Stimulated activated CD4-positive, alpha-beta T cell treated with anti-CD3 and anti-CD28 coated beads, Interleukin-4, amount 100 ng/mL, for 24 hours (primary cell): ENCODE measurements around the gene WSB2.
"Not testable (repeated sequence)": the region's sequence is repeated elsewhere in the genome, so short reads cannot be mapped to it uniquely, and the experiment has no call there.

Experiments
- DNase-seq: peaks from one replicate; pipeline ENCODE4 v3.0.0-alpha.2; 2020

Gene WSB2

DNA sequence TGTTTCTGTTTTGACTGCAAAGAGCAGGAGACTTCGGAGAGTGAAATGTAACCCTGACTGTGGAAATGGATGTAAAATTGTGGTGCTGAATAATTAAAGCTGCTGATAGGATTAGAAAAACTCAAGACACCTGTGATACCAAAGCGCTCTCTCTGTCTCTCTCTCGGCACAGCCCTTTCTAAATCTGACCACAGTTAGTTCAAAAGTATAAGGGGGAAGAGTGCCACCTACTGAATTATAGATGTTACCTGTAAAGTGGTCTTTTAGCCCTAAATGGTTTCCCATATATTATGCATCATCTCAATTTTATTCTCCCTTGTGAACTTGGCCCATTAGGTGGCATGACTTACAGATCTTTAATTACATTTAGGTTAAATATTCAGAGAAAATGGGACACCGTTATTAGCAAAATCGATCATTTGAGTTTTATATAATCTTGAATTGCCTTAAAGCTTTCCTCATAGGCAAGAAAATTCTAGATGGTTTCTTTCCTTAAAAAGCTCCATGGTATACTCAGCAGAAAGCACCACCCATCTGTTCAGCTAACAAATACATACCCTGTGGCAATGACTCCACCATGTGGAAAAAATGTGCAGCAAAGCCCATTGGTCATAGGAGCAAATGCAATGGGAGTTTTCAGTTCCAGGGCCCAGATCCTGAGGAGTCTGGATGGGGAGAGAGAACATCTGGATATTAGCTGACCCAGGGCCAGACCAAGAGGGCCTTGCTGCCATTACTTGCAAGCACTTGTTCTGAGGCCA, 26.4 kb downstream of the WSB2 start:
- DNase-seq = no peak

GRCh38 chr12:118033902-118034301, 27.1 kb downstream of the WSB2 start:
- no peak for DNase-seq

DNA sequence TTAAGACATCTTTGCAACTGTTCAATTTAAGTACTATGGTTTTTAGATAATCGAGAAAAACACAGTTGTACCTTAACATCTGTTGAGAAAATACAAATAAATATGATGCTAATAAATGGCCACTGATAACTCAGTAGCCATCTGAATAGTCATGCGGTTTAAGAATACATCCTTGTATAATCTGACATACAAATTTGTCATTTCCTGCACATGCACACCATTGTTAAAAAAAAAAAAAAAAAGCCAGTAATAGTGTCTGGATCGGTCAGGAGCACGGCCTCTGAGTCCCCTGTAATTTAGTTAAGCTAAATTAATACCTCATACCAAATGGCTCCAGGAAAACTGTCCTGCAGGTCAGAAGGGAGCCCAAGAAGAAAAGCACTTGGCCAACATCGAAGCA, 27.7 kb downstream of the WSB2 start:
- no peak for DNase-seq

- DNase-seq = no peak
Measured at GRCh38 chr12:118032188-118032587, 28.8 kb downstream of the WSB2 start.

GRCh38 chr12:118029166-118029565, 31.8 kb downstream of the WSB2 start:
- DNase-seq = no peak

DNA sequence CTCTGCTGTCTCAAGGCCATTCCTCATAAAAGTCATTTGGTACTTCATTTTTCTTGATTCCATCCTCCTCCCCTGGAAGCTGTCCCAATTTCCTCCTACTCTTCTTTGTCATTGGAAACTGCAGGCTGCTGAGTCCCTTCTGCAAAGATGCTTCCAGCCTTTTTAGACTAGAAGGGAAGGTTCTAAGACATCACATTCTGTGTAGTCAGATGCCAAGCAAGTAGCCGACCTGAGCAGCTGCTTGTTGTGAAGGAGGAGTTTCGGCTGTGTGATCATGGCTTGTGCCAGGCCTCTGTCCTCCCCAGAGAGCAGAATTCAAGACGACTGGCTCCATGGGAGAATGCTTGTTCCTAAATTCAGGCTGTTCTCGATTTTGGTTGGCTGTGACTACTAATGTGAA, 35.8 kb downstream of the WSB2 start:
- DNase-seq = no peak

DNA sequence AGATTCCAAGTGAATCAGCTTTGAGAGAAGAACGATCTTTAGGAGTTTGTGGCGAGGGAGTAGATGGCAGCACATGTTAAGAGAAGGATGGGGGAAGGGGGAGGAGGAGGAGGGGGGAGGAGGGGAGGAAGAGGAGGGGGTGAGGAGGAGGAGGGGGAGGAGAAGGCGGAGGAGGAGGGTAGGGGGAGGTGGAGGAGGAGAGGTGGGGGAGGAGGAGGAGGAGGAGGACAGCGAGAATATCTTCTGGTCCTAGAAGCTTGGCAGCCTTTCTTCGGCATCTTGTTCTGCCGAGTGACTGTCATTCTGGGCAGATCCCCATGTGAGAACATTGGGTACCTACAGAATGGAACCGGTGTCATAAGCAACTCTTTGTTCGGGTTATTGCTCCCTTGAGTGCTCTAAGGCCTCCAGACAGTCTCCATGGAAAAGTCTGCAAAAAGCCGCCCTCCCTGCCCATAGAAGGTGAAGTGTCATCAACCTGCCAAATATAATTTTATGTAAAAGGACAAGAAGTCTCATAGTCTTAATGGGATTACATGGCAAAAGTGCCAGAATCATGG, 37.6 kb downstream of the WSB2 start:
- no peak for DNase-seq

DNA sequence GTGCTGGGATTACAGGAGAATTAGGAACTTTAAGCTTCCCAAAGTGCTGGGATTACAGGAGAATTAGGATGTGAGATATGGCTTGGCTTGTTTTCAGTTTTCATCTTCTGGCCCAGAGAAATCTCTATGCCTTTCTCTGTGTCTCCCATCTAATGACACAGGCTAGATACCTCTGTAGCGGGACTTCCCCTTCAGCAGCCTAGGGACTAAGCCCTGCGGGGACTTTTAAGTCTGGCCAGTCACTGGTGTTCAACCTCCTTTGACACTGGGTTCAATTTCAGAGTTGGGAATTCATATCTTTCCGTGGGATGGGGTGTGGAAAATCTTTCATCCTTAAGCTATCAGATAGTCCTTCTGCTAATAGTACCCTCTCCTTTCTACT, 38.3 kb downstream of the WSB2 start:
- DNase-seq = no peak

DNA sequence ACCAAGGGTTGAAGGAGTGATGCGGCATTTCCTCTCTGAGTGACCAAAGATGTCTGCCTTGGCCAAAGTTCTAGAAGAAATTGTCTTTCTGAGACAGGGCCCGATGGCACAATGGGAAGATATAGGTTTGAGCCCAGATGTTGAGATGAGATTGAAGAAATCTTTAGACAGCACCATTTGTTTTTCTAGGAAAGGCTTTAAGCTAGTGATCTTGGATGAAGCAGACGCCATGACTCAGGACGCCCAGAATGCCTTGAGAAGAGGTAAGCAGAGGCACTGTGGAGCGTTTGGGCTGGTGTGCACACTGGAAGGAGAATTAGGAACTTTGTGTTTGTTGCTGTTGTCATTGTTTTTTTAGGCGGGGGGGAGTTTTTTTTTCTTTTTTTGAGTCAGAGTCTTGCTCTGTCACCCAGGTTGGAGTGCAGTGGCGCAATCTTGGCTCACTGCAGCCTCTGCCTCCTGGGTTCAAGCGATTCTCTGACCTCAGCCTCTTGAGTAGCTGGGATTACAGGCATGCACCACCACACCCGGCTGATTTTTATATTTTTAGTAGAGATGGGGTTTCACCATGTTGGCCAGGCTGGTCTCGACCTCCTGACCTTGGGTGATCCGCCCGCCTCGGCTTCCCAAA, 38.8 kb downstream of the WSB2 start:
- not testable (repeated sequence) for DNase-seq

- DNase-seq = no peak
Measured at GRCh38 chr12:118020036-118020435, 40.9 kb downstream of the WSB2 start.

DNA sequence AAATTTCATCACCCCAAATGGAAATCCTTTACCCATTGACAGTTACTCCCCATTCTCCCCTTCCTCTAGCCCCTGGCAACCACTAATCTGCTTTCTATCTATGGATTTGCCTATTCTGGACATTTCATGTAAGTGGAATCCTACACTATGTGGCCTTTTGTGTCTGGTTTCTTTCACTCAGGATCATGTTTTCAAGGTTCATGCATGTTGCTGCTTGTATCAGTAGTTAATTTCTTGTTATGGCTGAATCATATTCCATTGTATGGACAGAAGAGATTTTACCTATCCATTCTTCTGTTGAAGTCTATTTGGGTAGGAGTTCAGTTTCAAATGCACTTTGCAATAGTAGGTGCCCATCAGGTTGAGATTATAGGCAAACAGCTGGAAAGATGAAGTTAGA, 43.1 kb downstream of the WSB2 start:
- no peak for DNase-seq

DNA sequence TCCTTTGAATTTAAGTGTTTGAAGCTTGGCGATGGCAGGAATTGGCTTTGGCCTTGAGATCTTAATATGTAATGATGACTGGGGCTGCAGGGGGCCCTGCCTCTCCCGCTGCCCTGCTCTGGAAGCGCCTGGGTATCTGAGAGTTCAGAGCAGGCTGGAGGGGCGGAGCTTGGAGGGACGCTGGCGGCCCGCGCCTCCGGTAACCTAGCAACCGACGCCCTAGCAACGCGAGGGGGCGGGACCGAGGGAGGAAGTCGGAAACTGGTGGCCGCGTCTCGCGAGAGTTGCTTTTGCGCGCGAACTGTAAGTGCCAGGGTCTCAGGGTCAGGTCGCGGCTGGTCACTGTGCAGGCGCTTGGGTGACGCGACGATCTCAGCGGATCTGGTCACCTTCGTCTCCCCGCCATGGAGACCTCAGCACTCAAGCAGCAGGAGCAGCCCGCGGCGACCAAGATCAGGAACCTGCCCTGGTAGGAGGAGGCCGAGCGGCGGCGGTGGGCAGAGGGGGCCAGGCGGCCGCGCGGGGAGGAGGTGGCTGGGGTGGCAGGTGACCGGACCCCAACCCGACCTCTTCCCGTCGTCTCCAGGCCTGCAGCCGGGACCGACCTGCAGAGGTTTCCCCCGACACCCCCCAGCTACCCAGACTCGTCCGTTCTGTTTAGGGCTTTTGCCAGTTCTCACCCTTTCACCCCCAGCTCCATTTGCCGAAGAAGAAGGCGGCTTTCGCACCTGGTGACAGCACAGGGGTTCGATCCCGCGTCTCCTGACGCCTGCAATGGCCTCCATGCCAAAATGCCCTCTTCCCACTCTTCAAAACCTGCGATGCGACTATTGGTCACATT, 44.3 kb downstream of the WSB2 start, which contains the start of gene RFC5:
Gene RFC5, plus strand, starts transcription at position 280 of the 841 bp plus-strand sequence. Its CDS starts 125 bp downstream, at position 405.
- peak; percentile 98 for DNase-seq

- DNase-seq = no peak
Measured at GRCh38 chr12:118015944-118016343, 45.0 kb downstream of the WSB2 start.

GRCh38 chr12:118015306-118015705, 45.7 kb downstream of the WSB2 start:
- DNase-seq = no peak

DNA sequence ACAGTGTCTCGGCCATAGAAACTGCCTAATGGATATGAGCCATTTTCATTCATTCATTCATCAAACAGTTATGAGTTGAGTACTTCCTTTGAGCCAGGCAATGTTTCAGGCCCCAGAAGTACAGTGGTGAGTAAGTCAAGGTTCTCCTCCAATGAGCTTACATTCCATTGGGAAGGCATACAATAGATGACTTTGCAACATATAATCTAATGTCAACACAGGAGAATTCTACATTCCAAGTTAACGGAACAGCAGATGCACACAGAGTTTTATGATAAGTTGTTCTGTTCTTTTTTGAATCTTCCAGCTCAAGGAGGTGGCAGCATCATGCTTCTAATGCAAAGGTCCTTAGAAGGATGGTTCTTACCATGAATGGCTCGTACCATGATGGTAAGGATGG, 47.7 kb downstream of the WSB2 start:
- no peak for DNase-seq

DNA sequence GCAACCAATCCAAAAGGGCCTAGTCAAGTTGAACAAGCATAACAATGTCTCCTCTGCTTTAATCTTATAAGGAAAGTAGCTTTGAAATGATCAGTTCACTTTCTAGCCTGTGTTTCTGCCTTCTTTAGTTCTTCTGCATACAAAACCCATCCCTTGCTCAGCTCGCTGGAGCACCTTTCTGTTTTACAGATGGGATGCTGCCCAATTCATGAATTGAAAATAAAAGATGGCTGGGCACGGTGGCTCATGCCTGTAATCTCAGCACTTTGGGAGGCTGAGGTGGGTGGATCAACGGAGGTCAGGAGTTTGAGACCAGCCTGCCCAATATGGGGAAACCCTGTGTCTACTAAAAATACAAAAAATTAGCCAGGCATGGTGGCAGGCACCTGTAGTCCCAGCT, 49.0 kb downstream of the WSB2 start:
- DNase-seq = no peak

- DNase-seq = no peak
Measured at GRCh38 chr12:118011377-118011776, 49.6 kb downstream of the WSB2 start.

DNA sequence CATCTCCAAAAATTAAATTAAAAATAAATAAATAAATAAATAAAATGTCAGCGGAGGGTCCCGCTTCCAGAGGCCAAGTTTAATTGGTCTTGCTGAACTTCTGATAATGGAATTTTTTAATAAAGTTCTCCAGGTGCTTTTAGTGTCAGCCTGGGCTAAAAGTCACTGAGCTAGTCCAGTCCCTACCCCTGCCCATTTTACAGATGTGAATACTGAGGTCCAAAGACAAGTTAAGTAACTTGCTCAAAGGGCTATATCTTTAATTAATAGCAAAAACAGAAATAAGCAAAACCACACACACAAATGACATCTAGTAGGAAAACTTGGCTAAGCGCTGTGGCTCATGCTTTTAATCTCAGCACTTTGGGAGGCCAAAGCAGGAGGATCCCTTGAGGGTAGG, 50.1 kb downstream of the WSB2 start:
- no peak for DNase-seq

DNA sequence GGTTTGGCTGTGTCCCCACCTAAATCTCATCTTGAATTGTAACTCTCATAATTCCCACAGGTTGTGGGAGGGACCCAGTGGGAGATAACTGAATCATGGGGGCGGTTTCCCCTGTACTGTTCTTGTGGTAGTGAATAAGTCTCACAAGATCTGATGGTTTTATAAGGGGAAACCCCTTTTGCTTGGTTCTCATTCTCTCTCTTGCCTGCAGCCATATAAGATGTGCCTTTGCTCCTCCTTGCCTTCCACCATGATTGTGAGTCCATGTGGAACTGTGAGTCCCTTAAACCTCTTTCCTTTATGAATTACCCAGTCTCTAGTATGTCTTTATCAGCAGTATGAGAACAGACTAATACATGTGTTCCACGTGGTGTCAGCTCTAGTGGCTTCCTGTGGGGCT, 61.2 kb downstream of the WSB2 start:
- peak; percentile 34 for DNase-seq

DNA sequence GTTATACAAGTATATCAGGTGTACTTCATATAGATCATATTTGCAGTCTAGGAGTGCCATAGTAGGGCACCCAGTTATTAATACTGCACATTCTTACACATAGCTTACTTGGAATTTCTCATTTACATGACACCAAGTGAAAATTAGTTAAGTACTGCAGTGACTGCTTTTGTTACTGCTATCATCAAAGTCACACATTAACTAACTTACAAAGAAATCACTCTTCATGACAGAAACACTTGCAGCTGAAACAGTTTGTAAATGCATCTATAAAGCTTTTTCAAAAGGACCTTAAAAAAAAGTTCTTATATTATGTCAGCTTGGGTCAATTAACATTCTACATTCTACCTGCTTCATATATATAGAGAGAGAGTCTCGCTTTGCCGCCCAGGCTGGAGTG, 62.3 kb downstream of the WSB2 start:
- no peak for DNase-seq

- DNase-seq = peak; percentile 23
Measured at GRCh38 chr12:117994551-117995438, 66.2 kb downstream of the WSB2 start.

GRCh38 chr12:117986705-117987469, 74.1 kb downstream of the WSB2 start:
- no peak for DNase-seq
